DND-41 (cell line): ENCODE results near the gene PDE4C.

Experiments
- ATAC-seq: fragments of 200-7000 bp; cut with Tn5 transposase; 3 replicates; pipeline ENCODE4 v1.9.1; 2021; ENCODE audit warnings: low read depth; ENCODE audit not compliant: insufficient read depth
- DNase-seq: peaks from one replicate; pipeline ENCODE4 v3.0.0-alpha.2; 2020
- H2AFZ ChIP-seq: 2 replicates; pipeline ENCODE4 v1.6.0; 2012; ENCODE audit warnings: low read depth, low read length
- H3K27ac ChIP-seq: 2 replicates; pipeline ENCODE4 v1.5.1; 2012; ENCODE audit warnings: low read length, inconsistent platforms
- H3K27me3 ChIP-seq: fragments of 200-600 bp; sonication (generic); 2 replicates; pipeline ENCODE4 v1.6.0; 2012; ENCODE audit warnings: low read length, mild to moderate bottlenecking, inconsistent platforms; ENCODE audit not compliant: insufficient read depth, poor library complexity
- H3K36me3 ChIP-seq: 2 replicates; pipeline ENCODE4 v1.5.1; 2012; ENCODE audit warnings: low read length, inconsistent platforms; ENCODE audit not compliant: insufficient read depth
- H3K4me1 ChIP-seq: 2 replicates; pipeline ENCODE4 v1.5.1; 2012; ENCODE audit warnings: mild to moderate bottlenecking, low read length; ENCODE audit not compliant: insufficient read depth
- H3K4me2 ChIP-seq: 2 replicates; pipeline ENCODE4 v1.6.0; 2012; ENCODE audit warnings: mild to moderate bottlenecking, moderate library complexity, low read length, inconsistent platforms; ENCODE audit not compliant: insufficient read depth
- H3K4me3 ChIP-seq, 2 experiments: fragments of 200-600 bp in 1 of 2; shearing (Covaris generic) in 1 of 2; 2 replicates each; pipeline ENCODE4 v1.5.1; 2012 to 2016; ENCODE audit warnings: inconsistent platforms in 2 of 2, low read length in 2 of 2, mild to moderate bottlenecking in 2 of 2, low read depth in 1 of 2, moderate library complexity in 1 of 2
- H3K79me2 ChIP-seq: 2 replicates; pipeline ENCODE4 v1.6.0; 2012; ENCODE audit warnings: low read length, inconsistent platforms; ENCODE audit not compliant: insufficient read depth
- H3K9ac ChIP-seq: 2 replicates; pipeline ENCODE4 v1.6.0; 2012; ENCODE audit warnings: low read depth, mild to moderate bottlenecking, inconsistent platforms, low read length, moderate library complexity
- H3K9me3 ChIP-seq: 2 replicates; pipeline ENCODE4 v1.5.1; 2012; ENCODE audit warnings: low read length, moderate library complexity, mild to moderate bottlenecking, inconsistent platforms; ENCODE audit not compliant: insufficient read depth, severe bottlenecking
- H4K20me1 ChIP-seq: 2 replicates; pipeline ENCODE4 v1.6.0; 2012; ENCODE audit warnings: low read length; ENCODE audit not compliant: insufficient read depth
- CTCF ChIP-seq: IDR thresholded peaks from 2 replicates; pipeline ENCODE4 v1.5.1; 2012; ENCODE audit warnings: borderline replicate concordance, low read length, moderate library complexity, mild to moderate bottlenecking; ENCODE audit not compliant: poor library complexity, severe bottlenecking; ENCODE audit errors: extremely low read depth
- EZH2 ChIP-seq: IDR thresholded peaks from 3 replicates; pipeline ENCODE4 v1.6.1; 2012; ENCODE audit warnings: borderline replicate concordance, low read depth, mild to moderate bottlenecking, moderate library complexity, low read length, inconsistent platforms; ENCODE audit not compliant: severe bottlenecking

Gene PDE4C

DNA sequence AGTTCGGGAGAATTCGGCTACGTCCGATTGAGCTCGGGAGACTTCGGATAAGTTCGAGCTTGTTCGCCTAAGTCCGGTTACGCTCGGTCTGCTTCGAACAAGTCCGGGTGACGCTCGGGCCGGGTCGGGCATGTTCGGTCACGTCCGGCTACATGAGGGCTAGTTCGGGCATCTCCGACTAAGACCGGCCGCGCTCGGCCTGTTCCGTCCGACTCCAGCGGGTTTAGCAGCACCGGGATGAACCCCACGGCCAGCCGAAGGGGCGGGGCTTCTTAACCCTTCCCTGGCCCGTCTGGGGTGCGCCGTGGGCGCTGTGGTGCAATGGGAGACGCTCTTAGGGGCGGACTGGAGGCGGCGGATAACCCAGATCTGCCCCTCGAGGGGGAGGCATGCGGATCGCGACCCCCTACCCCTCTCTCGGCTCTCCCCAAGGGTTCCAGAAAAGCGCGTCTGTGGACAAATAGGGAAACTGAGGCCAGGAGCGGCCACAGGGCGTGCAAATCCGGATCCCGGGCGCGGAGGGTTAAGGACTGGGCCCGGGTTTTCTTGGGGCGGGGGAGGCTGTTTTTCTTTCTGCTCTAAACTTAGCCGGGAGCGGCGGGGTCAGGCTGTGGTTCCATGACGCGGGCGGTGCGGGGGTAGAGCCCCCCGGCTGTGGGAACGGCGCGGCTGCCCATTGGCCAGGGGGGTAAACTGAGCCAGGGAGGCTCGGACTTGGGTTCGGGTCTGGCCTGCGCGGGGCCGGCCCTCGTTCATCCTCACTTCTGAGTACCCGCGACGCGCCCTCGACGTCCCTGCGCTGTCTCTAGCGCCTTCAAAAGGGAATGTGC is 1.5 kb downstream of the PDE4C start:
- no peaks in the 10 kb centered on the region for H3K9me3 ChIP-seq
- H3K4me2 ChIP-seq = no peak overlapping the region
- no peak overlapping the region for H3K4me3 ChIP-seq
- DNase-seq (no peak), ATAC-seq (no peak)
- 0 out of 2 replicates have a peak, but pooled peaks cover 10% of the 10 kb centered on the region for H4K20me1 ChIP-seq
- H3K27ac ChIP-seq = no peak overlapping the region
- no peaks in the 10 kb centered on the region for H3K4me1 ChIP-seq
- no peaks in the 10 kb centered on the region for H3K27me3 ChIP-seq
- no peak overlapping the region for H2AFZ ChIP-seq
- H3K79me2 ChIP-seq = no peaks in the 10 kb centered on the region
- H3K36me3 ChIP-seq = no peaks in the 10 kb centered on the region
- TF ChIP-seq CTCF = no peak
- no peak for TF ChIP-seq EZH2
- no peak overlapping the region for H3K9ac ChIP-seq

GRCh38 chr19:18223860-18224524 is 2.2 kb downstream of the PDE4C start:
- Histone ChIP-seq H3K9ac (no peak overlapping the region), H3K9me3 (no peaks in the 10 kb centered on the region), H3K4me2 (no peak overlapping the region), H3K79me2 (no peaks in the 10 kb centered on the region), H4K20me1 (0 out of 2 replicates have a peak, but pooled peaks cover 10% of the 10 kb centered on the region), H3K27me3 (no peaks in the 10 kb centered on the region), H3K36me3 (no peaks in the 10 kb centered on the region), H3K4me3 (no peak overlapping the region), H3K4me1 (no peaks in the 10 kb centered on the region), H3K27ac (no peak overlapping the region), H2AFZ (no peak overlapping the region)
- DNase-seq = peak; percentile 33
- no peak for ATAC-seq
- TF ChIP-seq CTCF = no peak
- no peak for TF ChIP-seq EZH2

- H3K79me2 ChIP-seq = no peaks in the 10 kb centered on the region
- 0 out of 2 replicates have a peak, but pooled peaks cover 4% of the 10 kb centered on the region for H4K20me1 ChIP-seq
- H3K9ac ChIP-seq = no peak overlapping the region
- ATAC-seq (no peak), DNase-seq (no peak)
- no peaks in the 10 kb centered on the region for H3K9me3 ChIP-seq
- no peak overlapping the region for H3K4me3 ChIP-seq
- no peak overlapping the region for H3K4me2 ChIP-seq
- no peaks in the 10 kb centered on the region for H3K36me3 ChIP-seq
- no peak overlapping the region for H3K27ac ChIP-seq
- H3K4me1 ChIP-seq = no peaks in the 10 kb centered on the region
- TF ChIP-seq CTCF (no peak), EZH2 (no peak)
- no peak overlapping the region for H2AFZ ChIP-seq
- H3K27me3 ChIP-seq = no peaks in the 10 kb centered on the region
Measured at GRCh38 chr19:18221815-18222725, 4.2 kb downstream of the PDE4C start.
